Tibial artery (tissue), 4 donors: Measurements from ENCODE around the gene CIDEA.

Experiments used
- DNase-seq, 2 donors: peaks; one replicate each; pipeline ENCODE4 v3.0.0-alpha.2; 2019
- H3K27ac ChIP-seq, 2 donors: fragments of 200-600 bp; sonication (generic) in 1 of 2; 1 replicate in 1 of 2; 2 replicates in 1 of 2; pipeline ENCODE4 v1.5.1; 2018 to 2019; ENCODE audit warnings: mild to moderate bottlenecking in 1 of 2
- H3K27me3 ChIP-seq, 2 donors: fragments of 200-600 bp; sonication (generic) in 1 of 2; one replicate each; pipeline versions ENCODE4 v1.5.1 to v1.6.0; 2016 to 2019
- H3K36me3 ChIP-seq, 3 donors: fragments of 200-600 bp; sonication (generic) in 2 of 3; one replicate each; pipeline ENCODE4 v1.5.1; 2016 to 2019; ENCODE audit warnings: mild to moderate bottlenecking in 2 of 3
- H3K4me1 ChIP-seq, 4 donors: fragments of 200-600 bp; sonication (generic) in 2 of 4; 1 replicate in 3 of 4; 2 replicates in 1 of 4; pipeline ENCODE4 v1.5.1; 2016 to 2019
- H3K4me3 ChIP-seq, 2 donors: fragments of 200-600 bp; sonication (generic) in 1 of 2; 1 replicate in 1 of 2; 2 replicates in 1 of 2; pipeline ENCODE4 v1.5.1; 2018 to 2019; ENCODE audit warnings: mild to moderate bottlenecking in 2 of 2
- H3K9me3 ChIP-seq, 3 donors: fragments of 200-600 bp; sonication (generic) in 1 of 3; one replicate each; pipeline ENCODE4 v1.5.1; 2016 to 2019
- CTCF ChIP-seq, 2 experiments: fragments of 200-600 bp in 1 of 2; fragments of 450-650 bp in 1 of 2; IDR thresholded peaks; one replicate each; pipeline ENCODE4 v1.5.1; 2017 to 2019; ENCODE audit warnings: antibody characterized with exemption in 2 of 2, mild to moderate bottlenecking in 1 of 2, moderate library complexity in 1 of 2
- intact Hi-C: fragments of 100-400 bp; cut with DNase I; formaldehyde crosslinking; loops from one replicate; pipeline ENCODE4 v1.15.0; 2023; ENCODE audit warnings: low total_unique reads

CIDEA gene

GRCh38 chr18:12301263-12302005 is 47.3 kb downstream of the CIDEA start:
- H3K9me3 ChIP-seq, result no peaks in the 10 kb centered on the region
- TF ChIP-seq CTCF (IDR thresholded peaks at IDR 0.05), result no peak
- H3K4me1 ChIP-seq, result peaks cover 0 to 8% (median 6%) of the 10 kb centered on the region in 4 donors
- no peak overlapping the region for H3K27ac ChIP-seq
- no peaks in the 10 kb centered on the region for H3K36me3 ChIP-seq
- peak in 1 of 2 donors; percentile 35 for DNase-seq
- intact Hi-C loops, result no loop called here
- no peaks in the 10 kb centered on the region for H3K27me3 ChIP-seq
- no peak overlapping the region for H3K4me3 ChIP-seq

- TF ChIP-seq CTCF (IDR thresholded peaks at IDR 0.05), result no peak
- Histone ChIP-seq H3K4me3 (no peak overlapping the region), H3K27ac (no peak overlapping the region), H3K9me3 (no peaks in the 10 kb centered on the region), H3K36me3 (no peaks in the 10 kb centered on the region), H3K4me1 (peaks cover 0 to 16% (median 12%) of the 10 kb centered on the region in 4 donors), H3K27me3 (no peaks in the 10 kb centered on the region)
- peak in 1 of 2 donors; percentile 61 for DNase-seq
- intact Hi-C loops, result no loop called here
Observed at GRCh38 chr18:12302391-12303147, 48.4 kb downstream of the CIDEA start.

- H3K9me3 ChIP-seq, result no peaks in the 10 kb centered on the region
- DNase-seq, result peak in 1 of 2 donors; percentile 54
- H3K4me1 ChIP-seq, result peaks cover 0 to 23% (median 16%) of the 10 kb centered on the region in 4 donors
- H3K36me3 ChIP-seq, result no peaks in the 10 kb centered on the region
- no peak for TF ChIP-seq CTCF (IDR thresholded peaks at IDR 0.05)
- no peak overlapping the region for H3K27ac ChIP-seq
- H3K27me3 ChIP-seq, result no peaks in the 10 kb centered on the region
- intact Hi-C loops, result loop anchor here (5.0 kb wide), 1 partner anchor 32 kb away; no protein-coding TSS in a partner anchor
- H3K4me3 ChIP-seq, result no peak overlapping the region
Observed at GRCh38 chr18:12304351-12305210, 50.4 kb downstream of the CIDEA start.

GRCh38 chr18:12305211-12305610 is 51.0 kb downstream of the CIDEA start:
- no peaks in the 10 kb centered on the region for H3K36me3 ChIP-seq
- no peaks in the 10 kb centered on the region for H3K27me3 ChIP-seq
- DNase-seq, result peak in 1 of 2 donors; percentile 60
- no peak overlapping the region for H3K4me3 ChIP-seq
- no peak for TF ChIP-seq CTCF (IDR thresholded peaks at IDR 0.05)
- intact Hi-C loops, result loop anchor here (5.0 kb wide), 1 partner anchor 33 kb away; no protein-coding TSS in a partner anchor
- H3K9me3 ChIP-seq, result no peaks in the 10 kb centered on the region
- H3K27ac ChIP-seq, result no peak overlapping the region
- H3K4me1 ChIP-seq, result peaks cover 0 to 30% (median 22%) of the 10 kb centered on the region in 4 donors
